Naive thymus-derived CD4-positive, alpha-beta T cell (primary cell): ENCODE data around the gene OR4E2. TPM values are rescaled to one million over a fixed set of nuclear protein-coding genes. Genes with fewer than 3 reads are reported as not detected.

Experiments
- ATAC-seq: fragments of 150-1000 bp; cut with Tn5 transposase; 2 replicates; pipeline ENCODE4 v1.10.0; 2021; ENCODE audit warnings: mild to moderate bottlenecking, moderate library complexity
- CTCF ChIA-PET: fragments of 350-600 bp; sonication (Branson Sonifier 250); formaldehyde crosslinking; loops from one replicate; lab custom pipeline; 2021; ENCODE audit warnings: antibody characterized with exemption; lab: Charles Lee
- POLR2A ChIA-PET: fragments of 350-600 bp; sonication (Branson Sonifier 250); formaldehyde crosslinking; loops from one replicate; lab custom pipeline; 2021; ENCODE audit warnings: antibody characterized with exemption, inconsistent platforms; lab: Charles Lee
- DNase-seq, 9 donors: peaks; one replicate each; pipeline versions ENCODE4 v3.0.0 to v3.0.0-alpha.2; 2020 to 2022; ENCODE audit warnings: mixed read lengths in 1 of 9
- H3K27ac ChIP-seq: one replicate; pipeline ENCODE4 v1.7.0; 2013; ENCODE audit warnings: mild to moderate bottlenecking, low read depth, low read length, moderate library complexity
- H3K27me3 ChIP-seq, 2 donors: one replicate each; pipeline ENCODE4 v1.7.0; 2013; ENCODE audit warnings: low read length in 2 of 2, mild to moderate bottlenecking in 2 of 2, moderate library complexity in 2 of 2; ENCODE audit not compliant: control insufficient read depth in 2 of 2, insufficient read depth in 2 of 2
- H3K36me3 ChIP-seq, 3 experiments: 1 replicate in 2 of 3; 2 replicates in 1 of 3; pipeline ENCODE4 v1.7.0; 2013; ENCODE audit warnings: low read length in 3 of 3, mild to moderate bottlenecking in 3 of 3, moderate library complexity in 1 of 3; ENCODE audit not compliant: insufficient read depth in 3 of 3, control insufficient read depth in 2 of 3
- H3K4me1 ChIP-seq, 2 donors: one replicate each; pipeline ENCODE4 v1.7.0; 2013; ENCODE audit warnings: low read length in 2 of 2, mild to moderate bottlenecking in 2 of 2, moderate library complexity in 1 of 2; ENCODE audit not compliant: control insufficient read depth in 2 of 2, insufficient read depth in 2 of 2
- H3K4me3 ChIP-seq: 2 replicates; pipeline ENCODE4 v1.7.0; 2013; ENCODE audit warnings: mild to moderate bottlenecking, low read length
- H3K9me3 ChIP-seq, 3 experiments: 1 replicate in 2 of 3; 2 replicates in 1 of 3; pipeline ENCODE4 v1.7.0; 2013; ENCODE audit warnings: low read length in 3 of 3; ENCODE audit not compliant: control insufficient read depth in 2 of 3
- H3K27ac Mint-ChIP-seq, 9 donors: one replicate each; pipeline ENCODE4 v1.8.0; 2020 to 2022; ENCODE audit warnings: mixed read lengths in 9 of 9, mild to moderate bottlenecking in 8 of 9, moderate library complexity in 5 of 9, inconsistent platforms in 2 of 9
- H3K27me3 Mint-ChIP-seq, 5 donors: one replicate each; pipeline ENCODE4 v1.8.0; 2021 to 2022; ENCODE audit warnings: mixed read lengths in 5 of 5, mild to moderate bottlenecking in 1 of 5
- H3K36me3 Mint-ChIP-seq, 5 donors: one replicate each; pipeline ENCODE4 v1.8.0; 2020 to 2022; ENCODE audit warnings: mixed read lengths in 5 of 5, mild to moderate bottlenecking in 3 of 5, inconsistent platforms in 1 of 5
- H3K4me1 Mint-ChIP-seq, 7 donors: one replicate each; pipeline ENCODE4 v1.8.0; 2020 to 2022; ENCODE audit warnings: mixed read lengths in 7 of 7, mild to moderate bottlenecking in 3 of 7, inconsistent platforms in 1 of 7
- H3K4me3 Mint-ChIP-seq, 10 donors: one replicate each; pipeline ENCODE4 v1.8.0; 2020 to 2022; ENCODE audit warnings: mild to moderate bottlenecking in 10 of 10, mixed read lengths in 10 of 10, moderate library complexity in 6 of 10, inconsistent platforms in 2 of 10
- H3K9me3 Mint-ChIP-seq, 11 donors: one replicate each; pipeline ENCODE4 v1.8.0; 2020 to 2022; ENCODE audit warnings: mixed read lengths in 11 of 11, mild to moderate bottlenecking in 4 of 11, inconsistent platforms in 1 of 11, moderate library complexity in 1 of 11
- intact Hi-C, 2 donors: fragments of 100-400 bp; cut with micrococcal nuclease; formaldehyde crosslinking; loops; one replicate each; pipeline ENCODE4 v1.15.1; 2023
- polyA plus RNA-seq, 2 donors: library from polyadenylated mRNA; unstranded; fragments of 300-500 nt; fragmentation: Illumina TruSeq; gene quantifications; one replicate each; pipeline ENCODE4 v1.2.3, GENCODE V29; 2021
- total RNA-seq, 6 experiments: library from RNA in 5 of 6; stranded (reverse) in 5 of 6; gene quantifications; 1 replicate in 5 of 6; 2 replicates in 1 of 6; pipeline ENCODE4 v1.2.3 and lab custom pipeline; 2021 to 2026

The OR4E2 gene
- total and polyA plus RNA-seq, 7 experiments from 2014 or later: not detected

- no peak for DNase-seq
- H3K27me3 ChIP-seq: no peaks in the 10 kb centered on the region
- Mint-ChIP-seq H3K4me1 (no peaks in the 10 kb centered on the region), H3K9me3 (peaks cover 0 to 7% (median 2%) of the 10 kb centered on the region in 11 donors), H3K36me3 (peaks cover 0 to 6% (median 0%) of the 10 kb centered on the region in 5 donors), H3K27me3 (peaks cover 0 to 28% (median 13%) of the 10 kb centered on the region in 5 donors), H3K4me3 (no peak overlapping the region), H3K27ac (no peak overlapping the region)
- no peak for ATAC-seq
- CTCF ChIA-PET: no interaction called here
- H3K9me3 ChIP-seq: no peaks in the 10 kb centered on the region
- no peak overlapping the region for H3K4me3 ChIP-seq
- intact Hi-C loops: no loop called here
- H3K4me1 ChIP-seq: no peaks in the 10 kb centered on the region
- no peak overlapping the region for H3K27ac ChIP-seq
- no peaks in the 10 kb centered on the region for H3K36me3 ChIP-seq
- POLR2A ChIA-PET: no interaction called here
These were observed 22.6 kb upstream of the OR4E2 start for GRCh38 chr14:21631084-21631483.

- ChIA-PET POLR2A (no interaction called here), CTCF (no interaction called here)
- Mint-ChIP-seq H3K36me3 (no peaks in the 10 kb centered on the region), H3K27me3 (peaks cover 0 to 22% (median 11%) of the 10 kb centered on the region in 5 donors), H3K27ac (peak within 1 kb of the TSS in 1 of 9 donors; percentile 15), H3K9me3 (peaks cover 0 to 5% (median 0%) of the 10 kb centered on the region in 11 donors), H3K4me3 (no peak within 1 kb of the TSS), H3K4me1 (no peaks in the 10 kb centered on the region)
- H3K27ac ChIP-seq: no peak within 1 kb of the TSS
- H3K4me1 ChIP-seq: no peaks in the 10 kb centered on the region
- ATAC-seq (no peak), DNase-seq (no peak)
- no peak within 1 kb of the TSS for H3K4me3 ChIP-seq
- intact Hi-C loops: no loop called here
- H3K9me3 ChIP-seq: no peaks in the 10 kb centered on the region
- H3K27me3 ChIP-seq: no peaks in the 10 kb centered on the region
- H3K36me3 ChIP-seq: no peaks in the 10 kb centered on the region
These were observed 18.8 kb upstream of the OR4E2 start, which contains the start of gene OR10G2 for GRCh38 chr14:21634840-21635239. Gene OR10G2, minus strand, starts transcription at chr14:21634940. Its CDS starts 98 bp downstream, at chr14:21634842.

- intact Hi-C loops: loop anchor here in 1 of 2 donors (5.0 kb wide), 2 partner anchors 915 to 930 kb away; no protein-coding TSS in a partner anchor
- H3K4me1 Mint-ChIP-seq: peaks cover 0 to 14% (median 6%) of the 10 kb centered on the region in 7 donors
- POLR2A ChIA-PET: interaction anchor here (1.0 to 1.3 kb wide), 2 partner anchors 889 to 900 kb away, joined by 3 to 4 read pairs; no protein-coding TSS in a partner anchor
- H3K36me3 ChIP-seq: no peaks in the 10 kb centered on the region
- H3K9me3 ChIP-seq: no peaks in the 10 kb centered on the region
- no peak overlapping the region for H3K4me3 ChIP-seq
- ATAC-seq (no peak), DNase-seq (no peak)
- peak overlapping the region in 4 of 9 donors; percentile 1 to 57 (median 51) for H3K27ac Mint-ChIP-seq
- no peaks in the 10 kb centered on the region for H3K9me3 Mint-ChIP-seq
- no peak overlapping the region for H3K27ac ChIP-seq
- H3K27me3 ChIP-seq: no peaks in the 10 kb centered on the region
- H3K27me3 Mint-ChIP-seq: peaks cover 0 to 20% (median 4%) of the 10 kb centered on the region in 5 donors
- no peaks in the 10 kb centered on the region for H3K36me3 Mint-ChIP-seq
- H3K4me1 ChIP-seq: no peaks in the 10 kb centered on the region
- CTCF ChIA-PET: interaction anchor here (0.6 kb wide), 1 partner anchor 1212 kb away, joined by 3 read pairs; no protein-coding TSS in a partner anchor
- peak overlapping the region in 8 of 10 donors; percentile 29 to 60 (median 42) for H3K4me3 Mint-ChIP-seq
These were observed 11.0 kb upstream of the OR4E2 start for GRCh38 chr14:21642683-21643082.

- DNase-seq: peak in 1 of 9 donors; percentile 5
- H3K27ac ChIP-seq: no peak overlapping the region
- Mint-ChIP-seq H3K36me3 (no peaks in the 10 kb centered on the region), H3K27ac (peak overlapping the region in 3 of 9 donors; percentile 25 to 64 (median 36)), H3K4me1 (peaks cover 0 to 14% (median 6%) of the 10 kb centered on the region in 7 donors), H3K4me3 (peak overlapping the region in 3 of 10 donors; percentile 42 to 52 (median 42)), H3K27me3 (peaks cover 0 to 17% (median 4%) of the 10 kb centered on the region in 5 donors), H3K9me3 (peaks cover 0 to 2% (median 0%) of the 10 kb centered on the region in 11 donors)
- no peaks in the 10 kb centered on the region for H3K36me3 ChIP-seq
- ATAC-seq: no peak
- H3K9me3 ChIP-seq: no peaks in the 10 kb centered on the region
- no peak overlapping the region for H3K4me3 ChIP-seq
- H3K27me3 ChIP-seq: no peaks in the 10 kb centered on the region
- ChIA-PET POLR2A (interaction anchor here (1.0 to 1.3 kb wide), 2 partner anchors 888 to 899 kb away, joined by 3 to 4 read pairs; no protein-coding TSS in a partner anchor), CTCF (no interaction called here)
- intact Hi-C loops: loop anchor here in 1 of 2 donors (5.0 kb wide), 2 partner anchors 914 to 929 kb away; no protein-coding TSS in a partner anchor
- H3K4me1 ChIP-seq: no peaks in the 10 kb centered on the region
These were observed 10.2 kb upstream of the OR4E2 start for GRCh38 chr14:21643407-21643806.

GRCh38 chr14:21647380-21647779 is 6.3 kb upstream of the OR4E2 start:
- no peaks in the 10 kb centered on the region for H3K36me3 Mint-ChIP-seq
- H3K27ac Mint-ChIP-seq: no peak overlapping the region
- intact Hi-C loops: no loop called here
- no peaks in the 10 kb centered on the region for H3K36me3 ChIP-seq
- peaks cover 0 to 4% (median 0%) of the 10 kb centered on the region in 7 donors for H3K4me1 Mint-ChIP-seq
- ChIA-PET POLR2A (no interaction called here), CTCF (no interaction called here)
- ATAC-seq (no peak), DNase-seq (no peak)
- H3K9me3 Mint-ChIP-seq: peaks cover 0 to 9% (median 0%) of the 10 kb centered on the region in 11 donors
- no peak overlapping the region for H3K27ac ChIP-seq
- H3K27me3 Mint-ChIP-seq: peaks cover 8 to 30% (median 23%) of the 10 kb centered on the region in 5 donors
- H3K4me3 Mint-ChIP-seq: no peak overlapping the region
- no peak overlapping the region for H3K4me3 ChIP-seq
- H3K4me1 ChIP-seq: no peaks in the 10 kb centered on the region
- no peaks in the 10 kb centered on the region for H3K27me3 ChIP-seq
- H3K9me3 ChIP-seq: no peaks in the 10 kb centered on the region

GRCh38 chr14:21652209-21652808 is 1.3 kb upstream of the OR4E2 start:
- H3K4me1 Mint-ChIP-seq: no peaks in the 10 kb centered on the region
- H3K27me3 ChIP-seq: no peaks in the 10 kb centered on the region

More at GRCh38 chr14:21652209-21652808, 1.3 kb upstream of the OR4E2 start:
- ChIA-PET CTCF (no interaction called here), POLR2A (no interaction called here)
- H3K27ac ChIP-seq: no peak overlapping the region
- Mint-ChIP-seq H3K36me3 (no peaks in the 10 kb centered on the region), H3K4me3 (no peak overlapping the region), H3K9me3 (peaks cover 0 to 9% (median 0%) of the 10 kb centered on the region in 11 donors), H3K27me3 (peaks cover 10 to 29% (median 23%) of the 10 kb centered on the region in 5 donors), H3K27ac (no peak overlapping the region)
- no peak overlapping the region for H3K4me3 ChIP-seq
- H3K4me1 ChIP-seq: no peaks in the 10 kb centered on the region
- H3K36me3 ChIP-seq: no peaks in the 10 kb centered on the region
- DNase-seq (no peak), ATAC-seq (no peak)
- intact Hi-C loops: no loop called here
- no peaks in the 10 kb centered on the region for H3K9me3 ChIP-seq
